WTC11 (cell line): ENCODE measurements around the gene HIBADH. TPM values are rescaled to one million over a fixed set of nuclear protein-coding genes. Genes with fewer than 3 reads are reported as not detected.

ENCODE experiments used
- ATAC-seq: fragments of 200-7000 bp; cut with Tn5 transposase; 2 replicates; pipeline ENCODE4 v1.10.0; 2021; ENCODE audit warnings: mild to moderate bottlenecking, moderate library complexity
- CTCF ChIA-PET: fragments of 300-600 bp; sonication (Branson Sonifier 250); formaldehyde crosslinking; loops from one replicate; lab custom pipeline; 2021; ENCODE audit warnings: antibody characterized with exemption; lab: Charles Lee
- POLR2A ChIA-PET: fragments of 350-600 bp; sonication (Branson Sonifier 250); formaldehyde crosslinking; loops from one replicate; lab custom pipeline; 2021; ENCODE audit warnings: antibody characterized with exemption; lab: Charles Lee
- DNase-seq: peaks from one replicate; pipeline ENCODE4 v3.0.0; 2021; ENCODE audit warnings: low spot score
- H3K27ac Mint-ChIP-seq: 2 replicates; pipeline ENCODE4 v1.8.0; 2021; ENCODE audit warnings: mixed read lengths
- H3K27me3 Mint-ChIP-seq: 2 replicates; pipeline ENCODE4 v1.8.0; 2021; ENCODE audit warnings: low read depth, mild to moderate bottlenecking, moderate library complexity, mixed read lengths
- H3K36me3 Mint-ChIP-seq: 2 replicates; pipeline ENCODE4 v1.8.0; 2021; ENCODE audit warnings: mixed read lengths
- H3K4me1 Mint-ChIP-seq: 2 replicates; pipeline ENCODE4 v1.8.0; 2022; ENCODE audit warnings: mixed read lengths
- H3K4me3 Mint-ChIP-seq: 2 replicates; pipeline ENCODE4 v1.8.0; 2021; ENCODE audit warnings: mild to moderate bottlenecking, moderate library complexity, mixed read lengths
- H3K9me3 Mint-ChIP-seq: 2 replicates; pipeline ENCODE4 v1.8.0; 2021; ENCODE audit warnings: mixed read lengths
- ATF1 ChIP-seq: sonication (generic); formaldehyde crosslinking; IDR thresholded peaks from 2 replicates; pipeline ENCODE4 v1.8.1; 2023; ENCODE audit warnings: mild to moderate bottlenecking, moderate library complexity, missing genetic modification reagents
- ATF2 ChIP-seq: sonication (generic); formaldehyde crosslinking; IDR thresholded peaks from 2 replicates; pipeline ENCODE4 v1.8.1; 2022; ENCODE audit warnings: low read depth, missing genetic modification reagents, borderline replicate concordance
- ATF6 ChIP-seq: sonication (generic); formaldehyde crosslinking; IDR thresholded peaks from 2 replicates; pipeline ENCODE4 v1.8.1; 2023; ENCODE audit warnings: mild to moderate bottlenecking, missing genetic modification reagents
- CDX4 ChIP-seq: fragments of 250-450 bp; sonication (Bioruptor Pico); IDR thresholded peaks from 2 replicates; pipeline ENCODE4 v1.9.0; 2021; ENCODE audit warnings: moderate library complexity, mild to moderate bottlenecking, inconsistent platforms, borderline replicate concordance
- CTCF ChIP-seq: fragments of 200-600 bp; IDR thresholded peaks from 2 replicates; pipeline ENCODE4 v1.8.0; 2022; ENCODE audit warnings: antibody characterized with exemption
- E2F4 ChIP-seq: sonication (generic); formaldehyde crosslinking; IDR thresholded peaks from 2 replicates; pipeline ENCODE4 v1.8.1; 2022; ENCODE audit warnings: low read depth, mild to moderate bottlenecking, moderate library complexity, missing genetic modification reagents, borderline replicate concordance
- ELF4 ChIP-seq: sonication (generic); formaldehyde crosslinking; IDR thresholded peaks from 2 replicates; pipeline ENCODE4 v1.8.1; 2022; ENCODE audit warnings: low read depth, mild to moderate bottlenecking, moderate library complexity, missing genetic modification reagents
- GABPB1 ChIP-seq: sonication (generic); formaldehyde crosslinking; IDR thresholded peaks from 2 replicates; pipeline ENCODE4 v1.8.1; 2023; ENCODE audit warnings: mild to moderate bottlenecking, missing genetic modification reagents
- GRHL2 ChIP-seq: fragments of 250-450 bp; sonication (Bioruptor Pico); IDR thresholded peaks from 2 replicates; pipeline ENCODE4 v1.8.0; 2022; ENCODE audit warnings: mild to moderate bottlenecking, moderate library complexity; ENCODE audit not compliant: insufficient replicate concordance, severe bottlenecking
- JAZF1 ChIP-seq: fragments of 250-450 bp; sonication (Bioruptor Pico); IDR thresholded peaks from 2 replicates; pipeline ENCODE4 v1.9.0; 2021; ENCODE audit warnings: moderate library complexity, mild to moderate bottlenecking, inconsistent platforms
- MAX ChIP-seq: sonication (generic); formaldehyde crosslinking; IDR thresholded peaks from 2 replicates; pipeline ENCODE4 v1.8.0; 2022; ENCODE audit warnings: mild to moderate bottlenecking, missing genetic modification reagents
- MXD4 ChIP-seq: fragments of 250-450 bp; sonication (Bioruptor Pico); IDR thresholded peaks from 2 replicates; pipeline ENCODE4 v1.8.0; 2021; ENCODE audit warnings: mild to moderate bottlenecking, moderate library complexity, borderline replicate concordance
- NFE2L1 ChIP-seq: sonication (generic); formaldehyde crosslinking; IDR thresholded peaks from 2 replicates; pipeline ENCODE4 v1.8.1; 2023; ENCODE audit warnings: missing genetic modification reagents
- NR3C1 ChIP-seq: sonication (generic); formaldehyde crosslinking; conservative IDR thresholded peaks from 2 replicates; pipeline ENCODE4 v1.8.1; 2023; ENCODE audit warnings: low read depth, mild to moderate bottlenecking, missing genetic modification reagents
- PRRX2 ChIP-seq: fragments of 250-450 bp; sonication (Bioruptor Pico); IDR thresholded peaks from 2 replicates; pipeline ENCODE4 v1.8.0; 2021; ENCODE audit warnings: mild to moderate bottlenecking
- RORB ChIP-seq: fragments of 250-450 bp; sonication (Bioruptor Pico); IDR thresholded peaks from 2 replicates; pipeline ENCODE4 v1.9.0; 2021; ENCODE audit warnings: mild to moderate bottlenecking
- SMAD3 ChIP-seq: sonication (generic); formaldehyde crosslinking; IDR thresholded peaks from 2 replicates; pipeline ENCODE4 v1.8.0; 2022; ENCODE audit warnings: missing genetic modification reagents, mild to moderate bottlenecking, borderline replicate concordance
- SOX15 ChIP-seq: fragments of 250-450 bp; sonication (Bioruptor Pico); IDR thresholded peaks from 2 replicates; pipeline ENCODE4 v1.9.0; 2021; ENCODE audit warnings: mild to moderate bottlenecking
- SP1 ChIP-seq: sonication (generic); formaldehyde crosslinking; conservative IDR thresholded peaks from 2 replicates; pipeline ENCODE4 v1.8.1; 2022; ENCODE audit warnings: missing genetic modification reagents
- USF2 ChIP-seq: sonication (generic); formaldehyde crosslinking; IDR thresholded peaks from 2 replicates; pipeline ENCODE4 v1.8.1; 2023; ENCODE audit warnings: mild to moderate bottlenecking, missing genetic modification reagents, moderate library complexity
- ZNF138 ChIP-seq: sonication (generic); formaldehyde crosslinking; conservative IDR thresholded peaks from 2 replicates; pipeline ENCODE4 v1.8.1; 2022; ENCODE audit warnings: mild to moderate bottlenecking, moderate library complexity, missing genetic modification reagents
- ZNF263 ChIP-seq: sonication (generic); formaldehyde crosslinking; IDR thresholded peaks from 2 replicates; pipeline ENCODE4 v1.8.1; 2022; ENCODE audit warnings: low read depth, mild to moderate bottlenecking, moderate library complexity, missing genetic modification reagents
- ZSCAN18 ChIP-seq: fragments of 250-450 bp; sonication (Bioruptor Pico); IDR thresholded peaks from 2 replicates; pipeline ENCODE4 v2.1.2; 2022; ENCODE audit warnings: mild to moderate bottlenecking, moderate library complexity
- total RNA-seq: library from RNA; stranded (reverse); gene quantifications from 3 replicates; pipeline ENCODE4 v1.2.3, GENCODE V29; 2021

The HIBADH gene
- total RNA-seq, 1 experiment from 2014 or later: 27.9 TPM

GRCh38 chr7:27560706-27561235 is 101.9 kb downstream of the HIBADH start:
- ChIA-PET POLR2A (no interaction called here), CTCF (no interaction called here)
- Mint-ChIP-seq H3K9me3 (peaks cover 15% of the 10 kb centered on the region), H3K4me3 (no peak overlapping the region), H3K4me1 (peaks cover 14% of the 10 kb centered on the region), H3K27ac (no peak overlapping the region), H3K27me3 (peaks cover 33% of the 10 kb centered on the region), H3K36me3 (peaks cover 16% of the 10 kb centered on the region)
- DNase-seq (no peak), ATAC-seq (no peak)
- TF ChIP-seq JAZF1 (no peak), ZNF263 (CRISPR knock-in tag) (no peak), GABPB1 (no peak), ATF6 (no peak), GRHL2 (CRISPR knock-in tag) (no peak), NR3C1 (no peak), E2F4 (CRISPR knock-in tag) (no peak), ZSCAN18 (no peak), PRRX2 (CRISPR knock-in tag) (no peak), NFE2L1 (CRISPR knock-in tag) (no peak), SP1 (CRISPR knock-in tag) (no peak), ATF2 (no peak), CDX4 (CRISPR knock-in tag) (no peak), ZNF138 (CRISPR knock-in tag) (no peak), ATF1 (CRISPR knock-in tag) (no peak), MAX (CRISPR knock-in tag) (no peak), RORB (CRISPR knock-in tag) (no peak), SOX15 (CRISPR knock-in tag) (no peak)

- ATAC-seq (no peak), DNase-seq (no peak)
- H3K36me3 Mint-ChIP-seq: no peaks in the 10 kb centered on the region
- H3K4me3 Mint-ChIP-seq: no peak overlapping the region
- no peak overlapping the region for H3K27ac Mint-ChIP-seq
- ChIA-PET CTCF (no interaction called here), POLR2A (no interaction called here)
- peaks cover 27% of the 10 kb centered on the region for H3K4me1 Mint-ChIP-seq
- no peaks in the 10 kb centered on the region for H3K9me3 Mint-ChIP-seq
- H3K27me3 Mint-ChIP-seq: no peaks in the 10 kb centered on the region
- no peak for TF ChIP-seq CDX4 (CRISPR knock-in tag)
- TF ChIP-seq SOX15 (CRISPR knock-in tag): no peak
- no peak for TF ChIP-seq CTCF
- TF ChIP-seq MXD4 (CRISPR knock-in tag): no peak
- no peak for TF ChIP-seq SMAD3 (CRISPR knock-in tag)
- no peak for TF ChIP-seq ELF4 (CRISPR knock-in tag)
- TF ChIP-seq USF2 (CRISPR knock-in tag): no peak
Observed at GRCh38 chr7:27555670-27556069, 107.0 kb downstream of the HIBADH start.
